Fibroblast of pulmonary artery (primary cell): ENCODE measurements around the gene RASGRP3.
A peak's percentile ranks its signal among the peaks of the same experiment; 100 is the strongest.

Experiments used
- DNase-seq: peaks from one replicate; pipeline ENCODE4 v3.0.0-alpha.2; 2010; ENCODE audit warnings: low read depth
- H3K4me3 ChIP-seq: replicated peaks from 2 replicates; pipeline ENCODE4 v1.5.1; 2011; ENCODE audit warnings: low read depth, mild to moderate bottlenecking, control low read depth, low read length, moderate library complexity
- CTCF ChIP-seq: IDR thresholded peaks from 2 replicates; pipeline ENCODE4 v1.5.1; 2011; ENCODE audit warnings: mild to moderate bottlenecking, control low read depth, low read length, inconsistent platforms; ENCODE audit errors: missing control alignments

The RASGRP3 gene

GRCh38 chr2:33607905-33608304, 131.5 kb downstream of the RASGRP3 start:
- TF ChIP-seq CTCF = no peak
- no peak overlapping the region for H3K4me3 ChIP-seq
- DNase-seq = peak; percentile 20

GRCh38 chr2:33614190-33614589, 137.7 kb downstream of the RASGRP3 start:
- no peak for TF ChIP-seq CTCF
- DNase-seq = no peak
- H3K4me3 ChIP-seq = no peak overlapping the region
